HEK293T (cell line): Measurements from ENCODE around the gene FDCSP.
"Not testable (repeated sequence)": the region's sequence is repeated elsewhere in the genome, so short reads cannot be mapped to it uniquely, and the experiment has no call there.

Experiments
- ARNT ChIP-seq: fragments of 450-650 bp; IDR thresholded peaks from 2 replicates; pipeline ENCODE4 v1.6.1; 2017; ENCODE audit warnings: mild to moderate bottlenecking
- BHLHE40 ChIP-seq: fragments of 450-650 bp; IDR thresholded peaks from 2 replicates; pipeline ENCODE4 v1.6.1; 2016; ENCODE audit warnings: mild to moderate bottlenecking, moderate library complexity, borderline replicate concordance
- CTBP1 ChIP-seq: fragments of 450-650 bp; IDR thresholded peaks from 2 replicates; pipeline ENCODE4 v1.6.1; 2016; ENCODE audit warnings: borderline replicate concordance
- FOXA1 ChIP-seq: fragments of 450-650 bp; IDR thresholded peaks from 2 replicates; pipeline ENCODE4 v1.6.1; 2016; ENCODE audit warnings: mild to moderate bottlenecking
- FOXK2 ChIP-seq: fragments of 450-650 bp; IDR thresholded peaks from 2 replicates; pipeline ENCODE4 v1.6.1; 2016; ENCODE audit warnings: mild to moderate bottlenecking
- FOXM1 ChIP-seq: fragments of 450-650 bp; IDR thresholded peaks from 2 replicates; pipeline ENCODE4 v1.6.1; 2017; ENCODE audit warnings: mild to moderate bottlenecking, borderline replicate concordance
- HDGF ChIP-seq: fragments of 450-650 bp; IDR thresholded peaks from 2 replicates; pipeline ENCODE4 v1.6.1; 2017; ENCODE audit warnings: antibody characterized with exemption, borderline replicate concordance
- NFRKB ChIP-seq: fragments of 450-650 bp; IDR thresholded peaks from 2 replicates; pipeline ENCODE4 v1.6.1; 2016; ENCODE audit warnings: mild to moderate bottlenecking, moderate library complexity
- PKNOX1 ChIP-seq: fragments of 450-650 bp; IDR thresholded peaks from 2 replicates; pipeline ENCODE4 v1.6.1; 2016
- SP1 ChIP-seq: fragments of 450-650 bp; IDR thresholded peaks from 2 replicates; pipeline ENCODE4 v1.6.1; 2017
- TARDBP ChIP-seq: fragments of 450-650 bp; IDR thresholded peaks from 2 replicates; pipeline ENCODE4 v1.6.1; 2016
- ZNF384 ChIP-seq: fragments of 450-650 bp; IDR thresholded peaks from 2 replicates; pipeline ENCODE4 v1.6.1; 2016

GRCh38 chr4:70242297-70242696 lies 16.4 kb downstream of the FDCSP start, which contains the start of gene CSN3:
- TF ChIP-seq PKNOX1, SP1, ZNF384, BHLHE40, CTBP1, FOXM1, FOXK2, FOXA1, NFRKB, ARNT, HDGF, TARDBP: not testable (repeated sequence)
